ENCODE data around the gene SNCAIP. TPM values are rescaled to one million over a fixed set of nuclear protein-coding genes. Genes with fewer than 3 reads are reported as not detected.

Gene SNCAIP
- total RNA-seq, 2 donors from 2014 or later: 5.1 to 8.2 TPM

GRCh38 chr5:122501089-122501435 lies 189.0 kb downstream of the SNCAIP start:
- H3K4me3 ChIP-seq: no peak overlapping the region
- no peaks in the 10 kb centered on the region for H3K9me3 ChIP-seq
- 30% methylated on average over 2 of the region's 2 CpGs for WGBS
- DNase-seq (ENCODE audit: low spot score): no peak
- H3K36me3 ChIP-seq: no peaks in the 10 kb centered on the region
- no peak overlapping the region for H3K27ac ChIP-seq
- H3K4me1 ChIP-seq (replicated peaks): no peaks in the 10 kb centered on the region
- intact Hi-C loops (cut with DNase I): loop anchor here (10.0 kb wide), 2 partner anchors 664 to 1114 kb away; no protein-coding TSS in a partner anchor
- TF ChIP-seq CTCF (IDR thresholded peaks at IDR 0.05) (no peak), POLR2A (IDR thresholded peaks at IDR 0.05) (no peak), POLR2AphosphoS5 (IDR thresholded peaks at IDR 0.05) (no peak)
- H3K27me3 ChIP-seq (replicated peaks; ENCODE audit: insufficient read depth): no peaks in the 10 kb centered on the region

- no peak for TF ChIP-seq CTCF (IDR thresholded peaks at IDR 0.05)
- no peak for TF ChIP-seq POLR2AphosphoS5 (IDR thresholded peaks at IDR 0.05)
- no peak for TF ChIP-seq POLR2A (IDR thresholded peaks at IDR 0.05)
- H3K27me3 ChIP-seq (replicated peaks; ENCODE audit: insufficient read depth): no peaks in the 10 kb centered on the region
- intact Hi-C loops (cut with DNase I): loop anchor here (10.0 kb wide), 2 partner anchors 658 to 1108 kb away; no protein-coding TSS in a partner anchor
- no peak for DNase-seq (ENCODE audit: low spot score)
- H3K4me3 ChIP-seq: no peak overlapping the region
- 54% methylated on average over 1 of the region's 1 CpG for WGBS
- no peaks in the 10 kb centered on the region for H3K36me3 ChIP-seq
- no peaks in the 10 kb centered on the region for H3K4me1 ChIP-seq (replicated peaks)
- no peak overlapping the region for H3K27ac ChIP-seq
- no peaks in the 10 kb centered on the region for H3K9me3 ChIP-seq
Observed at GRCh38 chr5:122507045-122507444, 195.0 kb downstream of the SNCAIP start.

- Histone ChIP-seq H3K9me3 (no peaks in the 10 kb centered on the region), H3K4me1 (replicated peaks) (no peaks in the 10 kb centered on the region), H3K27me3 (replicated peaks; ENCODE audit: insufficient read depth) (no peaks in the 10 kb centered on the region), H3K27ac (no peak overlapping the region), H3K36me3 (no peaks in the 10 kb centered on the region), H3K4me3 (no peak overlapping the region)
- no peak for TF ChIP-seq POLR2AphosphoS5 (IDR thresholded peaks at IDR 0.05)
- no peak for TF ChIP-seq POLR2A (IDR thresholded peaks at IDR 0.05)
- no peak for TF ChIP-seq CTCF (IDR thresholded peaks at IDR 0.05)
- DNase-seq (ENCODE audit: low spot score): no peak
- intact Hi-C loops (cut with DNase I): loop anchor here (10.0 kb wide), 2 partner anchors 657 to 1107 kb away; no protein-coding TSS in a partner anchor
- WGBS: 94% methylated on average over 5 of the region's 5 CpGs
Observed at GRCh38 chr5:122507581-122507980, 195.5 kb downstream of the SNCAIP start.

GRCh38 chr5:122508623-122509022 lies 196.6 kb downstream of the SNCAIP start:
- intact Hi-C loops (cut with DNase I): loop anchor here (10.0 kb wide), 2 partner anchors 656 to 1106 kb away; no protein-coding TSS in a partner anchor
- TF ChIP-seq POLR2AphosphoS5 (IDR thresholded peaks at IDR 0.05) (no peak), POLR2A (IDR thresholded peaks at IDR 0.05) (no peak), CTCF (IDR thresholded peaks at IDR 0.05) (no peak)

More at GRCh38 chr5:122508623-122509022, 196.6 kb downstream of the SNCAIP start:
- H3K4me1 ChIP-seq (replicated peaks): no peaks in the 10 kb centered on the region
- no peaks in the 10 kb centered on the region for H3K36me3 ChIP-seq
- no peaks in the 10 kb centered on the region for H3K27me3 ChIP-seq (replicated peaks; ENCODE audit: insufficient read depth)
- no peak overlapping the region for H3K4me3 ChIP-seq
- no peak for DNase-seq (ENCODE audit: low spot score)
- H3K9me3 ChIP-seq: no peaks in the 10 kb centered on the region
- H3K27ac ChIP-seq: no peak overlapping the region

Other genes with a start within 250 kb of the SNCAIP start
- 1 to 10 TPM; 2.8 to 9.1 TPM for gene LOX, start 234.0 kb upstream of the SNCAIP start, total RNA-seq
- 1 to 10 TPM in 1 of 2 donors, not detected in 1; 1.7 TPM for gene ZNF474, start 182.7 kb upstream of the SNCAIP start, total RNA-seq

Data from prostate gland (tissue), 2 donors.